Calu3 (cell line): ENCODE measurements around the gene SLC45A1. TPM values are rescaled to one million over a fixed set of nuclear protein-coding genes. Genes with fewer than 3 reads are reported as not detected.

Source experiments
- BruUV-seq: library from RNA; stranded (reverse); fragments of 400-500 nt; replicated peaks from 2 replicates; lab custom pipeline; 2021; lab: Mats Ljungman, UMichigan
- CTCF ChIA-PET: fragments of 300-600 bp; sonication (Branson Sonifier 250); formaldehyde crosslinking; loops from one replicate; lab custom pipeline; 2022; ENCODE audit warnings: antibody characterized with exemption; lab: Charles Lee
- DNase-seq: peaks from one replicate; pipeline ENCODE4 v3.0.0; 2022
- H3K27ac Mint-ChIP-seq: one replicate; pipeline ENCODE4 v1.8.0; 2022; ENCODE audit warnings: mixed read lengths; ENCODE audit not compliant: unreplicated experiment
- H3K27me3 Mint-ChIP-seq: one replicate; pipeline ENCODE4 v1.8.0; 2022; ENCODE audit warnings: mixed read lengths; ENCODE audit not compliant: unreplicated experiment
- H3K36me3 Mint-ChIP-seq: one replicate; pipeline ENCODE4 v1.8.0; 2022; ENCODE audit warnings: mild to moderate bottlenecking, moderate library complexity, mixed read lengths; ENCODE audit not compliant: insufficient read depth, unreplicated experiment
- H3K4me1 Mint-ChIP-seq: one replicate; pipeline ENCODE4 v1.8.0; 2022; ENCODE audit warnings: mild to moderate bottlenecking, low read depth, mixed read lengths; ENCODE audit not compliant: unreplicated experiment
- H3K4me3 Mint-ChIP-seq: one replicate; pipeline ENCODE4 v1.8.0; 2022; ENCODE audit warnings: mild to moderate bottlenecking, low read depth, moderate library complexity, mixed read lengths; ENCODE audit not compliant: unreplicated experiment
- H3K9me3 Mint-ChIP-seq: one replicate; pipeline ENCODE4 v1.8.0; 2022; ENCODE audit warnings: low read depth, mixed read lengths; ENCODE audit not compliant: unreplicated experiment
- CTCF ChIP-seq: fragments of 200-600 bp; IDR thresholded peaks from one replicate; pipeline ENCODE4 v1.8.0; 2022; ENCODE audit warnings: antibody characterized with exemption; ENCODE audit not compliant: unreplicated experiment
- intact Hi-C: fragments of 100-400 bp; cut with micrococcal nuclease; formaldehyde crosslinking; loops from one replicate; pipeline ENCODE4 v1.10.0; 2022; ENCODE audit not compliant: unreplicated experiment
- total RNA-seq: library from RNA; stranded (reverse); gene quantifications from 2 replicates; pipeline ENCODE4 v1.2.3, GENCODE V29; 2022

The SLC45A1 gene
- total RNA-seq, 1 experiment from 2014 or later = 0.73 TPM

- Mint-ChIP-seq H3K36me3 (peaks cover 11% of the 10 kb centered on the region), H3K4me1 (peaks cover 38% of the 10 kb centered on the region), H3K27ac (no peak overlapping the region), H3K9me3 (no peaks in the 10 kb centered on the region), H3K4me3 (no peak overlapping the region), H3K27me3 (no peaks in the 10 kb centered on the region)
- intact Hi-C loops = loop anchor here (10.0 kb wide), 2 partner anchors 61 to 221 kb away; no protein-coding TSS in a partner anchor
- no TSS peak for BruUV-seq
- CTCF ChIA-PET = interaction anchor here (0.6 to 1.9 kb wide), 6 partner anchors 21 to 1940 kb away, joined by 3 to 10 read pairs (median 4); no protein-coding TSS in a partner anchor
- peak; percentile 13 for DNase-seq
- no peak for TF ChIP-seq CTCF
Measured at GRCh38 chr1:8315573-8316475, 2.1 kb upstream of the SLC45A1 start.

GRCh38 chr1:8318436-8318835, 522 bp downstream of the SLC45A1 start:
- peaks cover 29% of the 10 kb centered on the region for H3K4me1 Mint-ChIP-seq
- peaks cover 11% of the 10 kb centered on the region for H3K36me3 Mint-ChIP-seq
- H3K27ac Mint-ChIP-seq = no peak overlapping the region
- peak overlapping the region; percentile 69 for H3K4me3 Mint-ChIP-seq
- no TSS peak for BruUV-seq
- DNase-seq = no peak
- TF ChIP-seq CTCF = no peak
- H3K9me3 Mint-ChIP-seq = no peaks in the 10 kb centered on the region
- no peaks in the 10 kb centered on the region for H3K27me3 Mint-ChIP-seq
- intact Hi-C loops = loop anchor here (10.0 kb wide), 2 partner anchors 64 to 224 kb away; no protein-coding TSS in a partner anchor
- CTCF ChIA-PET = no interaction called here

GRCh38 chr1:8321612-8322011, 3.7 kb downstream of the SLC45A1 start:
- Mint-ChIP-seq H3K36me3 (peaks cover 11% of the 10 kb centered on the region), H3K9me3 (no peaks in the 10 kb centered on the region), H3K27me3 (no peaks in the 10 kb centered on the region), H3K27ac (no peak overlapping the region), H3K4me1 (peaks cover 3% of the 10 kb centered on the region), H3K4me3 (no peak overlapping the region)
- CTCF ChIA-PET = no interaction called here
- BruUV-seq = no TSS peak
- intact Hi-C loops = no loop called here
- DNase-seq = no peak
- no peak for TF ChIP-seq CTCF

DNA sequence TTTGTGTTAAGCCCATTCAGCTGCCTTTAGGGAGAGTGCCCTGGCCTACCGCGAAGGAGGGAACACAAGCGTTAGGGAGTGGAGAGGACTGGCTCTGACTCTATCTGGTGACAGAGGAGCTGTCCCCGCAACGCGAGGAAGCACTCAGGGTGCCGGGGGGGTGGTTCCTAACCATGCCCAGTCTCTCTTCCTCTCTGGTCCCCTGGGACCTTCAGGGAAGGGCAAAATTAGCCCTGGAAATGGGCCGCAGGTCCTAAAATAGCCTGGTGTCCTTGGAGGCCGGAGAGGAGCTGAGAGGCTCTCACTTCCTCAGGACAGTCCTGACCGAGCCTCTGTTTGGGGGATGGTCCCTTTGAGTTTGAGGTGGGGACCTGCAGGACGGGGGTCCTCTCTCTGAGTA, 5.8 kb downstream of the SLC45A1 start:
- Mint-ChIP-seq H3K4me3 (no peak overlapping the region), H3K27me3 (no peaks in the 10 kb centered on the region), H3K4me1 (no peaks in the 10 kb centered on the region), H3K27ac (no peak overlapping the region), H3K9me3 (no peaks in the 10 kb centered on the region), H3K36me3 (no peaks in the 10 kb centered on the region)
- CTCF ChIA-PET = no interaction called here
- no peak for TF ChIP-seq CTCF
- intact Hi-C loops = no loop called here
- BruUV-seq = no TSS peak
- no peak for DNase-seq
